ENCODE results near the gene SHISA8.

The SHISA8 gene

GRCh38 chr22:41883400-41883799, 31.5 kb downstream of the SHISA8 start:
- ChIA-PET CTCF (no interaction called here), POLR2A (interaction anchor here (1.2 kb wide), 1 partner anchor 20 kb away, joined by 3 read pairs; no protein-coding TSS in a partner anchor)
- DNase-seq (ENCODE audit: extremely low spot score) = no peak
- TF ChIP-seq FOXM1 (IDR thresholded peaks at IDR 0.05; ENCODE audit: borderline replicate concordance) (no peak), LEF1 (IDR thresholded peaks at IDR 0.05; ENCODE audit: borderline replicate concordance) (no peak)

- CTCF ChIA-PET = no interaction called here
- POLR2A ChIA-PET = no interaction called here
- DNase-seq (ENCODE audit: extremely low spot score) = no peak
- TF ChIP-seq FOXA1 (IDR thresholded peaks at IDR 0.05) (no peak), NFRKB (IDR thresholded peaks at IDR 0.05) (no peak), ELF4 (IDR thresholded peaks at IDR 0.05) (no peak), L3MBTL2 (conservative IDR thresholded peaks at IDR 0.05) (no peak), HDGF (IDR thresholded peaks at IDR 0.05; ENCODE audit: borderline replicate concordance) (no peak), SUZ12 (IDR thresholded peaks at IDR 0.05) (no peak), ARNT (IDR thresholded peaks at IDR 0.05) (no peak), SP1 (IDR thresholded peaks at IDR 0.05) (no peak), TARDBP (IDR thresholded peaks at IDR 0.05) (no peak), LEF1 (IDR thresholded peaks at IDR 0.05; ENCODE audit: borderline replicate concordance) (no peak), FOXK2 (IDR thresholded peaks at IDR 0.05) (no peak)
- TF ChIP-seq, protein P1, sequence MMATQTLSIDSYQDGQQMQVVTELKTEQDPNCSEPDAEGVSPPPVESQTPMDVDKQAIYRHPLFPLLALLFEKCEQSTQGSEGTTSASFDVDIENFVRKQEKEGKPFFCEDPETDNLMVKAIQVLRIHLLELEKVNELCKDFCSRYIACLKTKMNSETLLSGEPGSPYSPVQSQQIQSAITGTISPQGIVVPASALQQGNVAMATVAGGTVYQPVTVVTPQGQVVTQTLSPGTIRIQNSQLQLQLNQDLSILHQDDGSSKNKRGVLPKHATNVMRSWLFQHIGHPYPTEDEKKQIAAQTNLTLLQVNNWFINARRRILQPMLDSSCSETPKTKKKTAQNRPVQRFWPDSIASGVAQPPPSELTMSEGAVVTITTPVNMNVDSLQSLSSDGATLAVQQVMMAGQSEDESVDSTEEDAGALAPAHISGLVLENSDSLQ (IDR thresholded peaks at IDR 0.05) = no peak
These were observed 34.2 kb downstream of the SHISA8 start for GRCh38 chr22:41880653-41881052.

DNA sequence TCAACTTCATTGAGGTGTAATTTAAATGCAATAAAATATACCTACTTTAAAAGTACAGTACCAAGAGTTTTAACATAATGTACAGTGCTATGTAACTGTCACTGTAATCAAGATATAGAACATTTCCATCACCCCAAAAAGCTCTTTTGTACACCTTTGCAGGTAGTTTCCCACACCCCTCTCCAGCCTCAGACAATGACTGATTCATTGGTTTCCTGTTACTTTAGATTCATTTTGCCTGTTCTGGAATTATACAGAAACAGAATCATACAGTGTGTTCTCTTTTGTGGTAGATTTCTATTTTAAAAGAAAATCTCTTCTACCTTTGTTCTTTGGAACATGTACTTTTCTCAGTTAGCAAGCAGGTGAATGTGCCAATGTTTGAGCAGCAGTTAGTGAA, 38.2 kb downstream of the SHISA8 start:
- POLR2A ChIA-PET = no interaction called here
- CTCF ChIA-PET = interaction anchor here (0.8 kb wide), 1 partner anchor 1453 kb away, joined by 4 read pairs; no protein-coding TSS in a partner anchor
- TF ChIP-seq HDGF (IDR thresholded peaks at IDR 0.05; ENCODE audit: borderline replicate concordance) (no peak), CTBP1 (IDR thresholded peaks at IDR 0.05; ENCODE audit: borderline replicate concordance) (no peak), L3MBTL2 (conservative IDR thresholded peaks at IDR 0.05) (no peak), TARDBP (IDR thresholded peaks at IDR 0.05) (no peak), BHLHE40 (IDR thresholded peaks at IDR 0.05; ENCODE audit: borderline replicate concordance) (no peak), LEF1 (IDR thresholded peaks at IDR 0.05; ENCODE audit: borderline replicate concordance) (no peak), ZNF384 (IDR thresholded peaks at IDR 0.05) (no peak), SUZ12 (IDR thresholded peaks at IDR 0.05) (no peak), ELF4 (IDR thresholded peaks at IDR 0.05) (no peak), ARNT (IDR thresholded peaks at IDR 0.05) (no peak), FOXM1 (IDR thresholded peaks at IDR 0.05; ENCODE audit: borderline replicate concordance) (no peak)
- TF ChIP-seq, protein P1 (IDR thresholded peaks at IDR 0.05) = no peak
- no peak for DNase-seq (ENCODE audit: extremely low spot score)

GRCh38 chr22:41876275-41876674, 38.6 kb downstream of the SHISA8 start:
- TF ChIP-seq L3MBTL2 (conservative IDR thresholded peaks at IDR 0.05) (no peak), BHLHE40 (IDR thresholded peaks at IDR 0.05; ENCODE audit: borderline replicate concordance) (no peak), FOXK2 (IDR thresholded peaks at IDR 0.05) (no peak), FOXM1 (IDR thresholded peaks at IDR 0.05; ENCODE audit: borderline replicate concordance) (no peak), LEF1 (IDR thresholded peaks at IDR 0.05; ENCODE audit: borderline replicate concordance) (no peak), HDGF (IDR thresholded peaks at IDR 0.05; ENCODE audit: borderline replicate concordance) (no peak), FOXA1 (IDR thresholded peaks at IDR 0.05) (no peak), ZNF384 (IDR thresholded peaks at IDR 0.05) (no peak), CTBP1 (IDR thresholded peaks at IDR 0.05; ENCODE audit: borderline replicate concordance) (no peak), TARDBP (IDR thresholded peaks at IDR 0.05) (no peak), ELF4 (IDR thresholded peaks at IDR 0.05) (no peak), SP1 (IDR thresholded peaks at IDR 0.05) (no peak), SUZ12 (IDR thresholded peaks at IDR 0.05) (no peak), NFRKB (IDR thresholded peaks at IDR 0.05) (no peak), ARNT (IDR thresholded peaks at IDR 0.05) (no peak)
- TF ChIP-seq, protein P1 (IDR thresholded peaks at IDR 0.05) = no peak
- ChIA-PET CTCF (interaction anchor here (0.8 kb wide), 1 partner anchor 1452 kb away, joined by 4 read pairs; no protein-coding TSS in a partner anchor), POLR2A (no interaction called here)
- DNase-seq (ENCODE audit: extremely low spot score) = no peak

GRCh38 chr22:41875531-41876270, 39.2 kb downstream of the SHISA8 start:
- ChIA-PET CTCF (interaction anchor here (0.7 to 0.8 kb wide), 2 partner anchors 13 to 1452 kb away, joined by 3 to 4 read pairs; no protein-coding TSS in a partner anchor), POLR2A (no interaction called here)
- TF ChIP-seq, protein P1 (IDR thresholded peaks at IDR 0.05) = no peak
- TF ChIP-seq TARDBP (IDR thresholded peaks at IDR 0.05) = no peak
- no peak for TF ChIP-seq HDGF (IDR thresholded peaks at IDR 0.05; ENCODE audit: borderline replicate concordance)
- TF ChIP-seq ARNT (IDR thresholded peaks at IDR 0.05) = no peak
- no peak for TF ChIP-seq ELF4 (IDR thresholded peaks at IDR 0.05)
- DNase-seq (ENCODE audit: extremely low spot score) = no peak

DNA sequence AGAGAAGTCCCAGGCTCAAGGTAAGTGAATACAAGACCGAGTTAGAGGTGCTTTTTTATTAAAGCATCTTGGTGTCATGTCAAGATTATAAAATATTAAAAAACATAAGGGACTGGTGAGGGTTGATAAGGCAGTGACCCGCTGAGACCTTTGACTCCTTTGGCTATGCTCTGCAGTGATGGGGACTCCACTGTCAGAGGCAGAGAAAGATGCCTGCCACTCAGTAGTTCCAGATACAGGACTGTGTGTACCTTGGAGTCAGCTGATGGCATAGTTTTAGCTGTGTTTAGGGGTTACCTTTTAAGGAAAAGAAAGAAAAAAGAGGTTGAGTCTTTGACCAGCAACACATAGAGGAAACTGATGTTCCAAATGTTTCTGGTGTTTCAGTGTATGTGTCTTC, 40.8 kb downstream of the SHISA8 start:
- POLR2A ChIA-PET = no interaction called here
- CTCF ChIA-PET = no interaction called here
- TF ChIP-seq ZNF384 (IDR thresholded peaks at IDR 0.05) (no peak), SUZ12 (IDR thresholded peaks at IDR 0.05) (no peak), FOXA1 (IDR thresholded peaks at IDR 0.05) (no peak), FOXM1 (IDR thresholded peaks at IDR 0.05; ENCODE audit: borderline replicate concordance) (no peak), TARDBP (IDR thresholded peaks at IDR 0.05) (no peak), L3MBTL2 (conservative IDR thresholded peaks at IDR 0.05) (no peak), BHLHE40 (IDR thresholded peaks at IDR 0.05; ENCODE audit: borderline replicate concordance) (no peak), SP1 (IDR thresholded peaks at IDR 0.05) (no peak), FOXK2 (IDR thresholded peaks at IDR 0.05) (no peak)
- no peak for DNase-seq (ENCODE audit: extremely low spot score)

Measured in HEK293T (cell line).